Measurements from ENCODE around the gene ASB17. TPM values are rescaled to one million over a fixed set of nuclear protein-coding genes. Genes with fewer than 3 reads are reported as not detected.

Gene ASB17
- total RNA-seq = not detected

- Histone ChIP-seq H3K27ac (no peak within 1 kb of the TSS), H3K4me3 (no peak within 1 kb of the TSS), H3K9me3 (no peaks in the 10 kb centered on the region), H3K36me3 (no peaks in the 10 kb centered on the region), H3K4me1 (no peaks in the 10 kb centered on the region), H3K27me3 (no peaks in the 10 kb centered on the region)
- WGBS, 2 donors = 66 to 76% methylated on average over 1 of the region's 1 CpG
- no peak for DNase-seq
- intact Hi-C loops (cut with DNase I) = no loop called here
- no peak for TF ChIP-seq POLR2A (IDR thresholded peaks at IDR 0.05)
- TF ChIP-seq, protein P1, sequence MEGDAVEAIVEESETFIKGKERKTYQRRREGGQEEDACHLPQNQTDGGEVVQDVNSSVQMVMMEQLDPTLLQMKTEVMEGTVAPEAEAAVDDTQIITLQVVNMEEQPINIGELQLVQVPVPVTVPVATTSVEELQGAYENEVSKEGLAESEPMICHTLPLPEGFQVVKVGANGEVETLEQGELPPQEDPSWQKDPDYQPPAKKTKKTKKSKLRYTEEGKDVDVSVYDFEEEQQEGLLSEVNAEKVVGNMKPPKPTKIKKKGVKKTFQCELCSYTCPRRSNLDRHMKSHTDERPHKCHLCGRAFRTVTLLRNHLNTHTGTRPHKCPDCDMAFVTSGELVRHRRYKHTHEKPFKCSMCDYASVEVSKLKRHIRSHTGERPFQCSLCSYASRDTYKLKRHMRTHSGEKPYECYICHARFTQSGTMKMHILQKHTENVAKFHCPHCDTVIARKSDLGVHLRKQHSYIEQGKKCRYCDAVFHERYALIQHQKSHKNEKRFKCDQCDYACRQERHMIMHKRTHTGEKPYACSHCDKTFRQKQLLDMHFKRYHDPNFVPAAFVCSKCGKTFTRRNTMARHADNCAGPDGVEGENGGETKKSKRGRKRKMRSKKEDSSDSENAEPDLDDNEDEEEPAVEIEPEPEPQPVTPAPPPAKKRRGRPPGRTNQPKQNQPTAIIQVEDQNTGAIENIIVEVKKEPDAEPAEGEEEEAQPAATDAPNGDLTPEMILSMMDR (IDR thresholded peaks at IDR 0.05) = no peak
Measured at GRCh38 chr1:75932304-75932703, at the start of gene ASB17. TSS of gene ASB17 (minus strand) at chr1:75932404. CDS start at chr1:75932291, 113 bp downstream.

GRCh38 chr1:75980972-75981897, 49.0 kb upstream of the ASB17 start:
- intact Hi-C loops (cut with DNase I) = no loop called here
- no peak overlapping the region for H3K4me3 ChIP-seq
- DNase-seq = no peak
- H3K36me3 ChIP-seq = no peaks in the 10 kb centered on the region
- WGBS, 2 donors = 57 to 62% methylated on average over 6 of the region's 6 CpGs
- no peaks in the 10 kb centered on the region for H3K4me1 ChIP-seq
- TF ChIP-seq, protein P1 (IDR thresholded peaks at IDR 0.05) = no peak
- no peak for TF ChIP-seq POLR2A (IDR thresholded peaks at IDR 0.05)
- no peaks in the 10 kb centered on the region for H3K27me3 ChIP-seq
- no peaks in the 10 kb centered on the region for H3K9me3 ChIP-seq
- no peak overlapping the region for H3K27ac ChIP-seq

DNA sequence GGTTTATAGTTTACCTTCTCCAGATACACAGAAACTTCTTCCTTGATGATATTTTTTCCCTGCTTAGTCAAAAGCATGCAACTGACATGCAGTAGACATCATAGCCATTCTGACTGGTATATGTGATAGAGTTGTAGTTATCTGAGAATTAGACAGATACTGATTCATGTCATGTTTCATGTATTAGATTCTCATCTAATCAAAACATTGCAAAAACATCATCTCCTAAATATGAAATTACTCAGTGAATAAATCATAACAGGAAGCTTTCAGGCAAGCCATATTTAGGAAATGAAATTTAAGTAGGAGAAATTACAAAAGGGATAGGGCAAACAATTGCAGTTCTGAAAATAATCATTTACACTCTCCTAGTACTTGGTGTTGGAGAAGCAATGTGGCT, 38.4 kb upstream of the ASB17 start:
- TF ChIP-seq, protein P1 (IDR thresholded peaks at IDR 0.05) = no peak
- TF ChIP-seq POLR2A (IDR thresholded peaks at IDR 0.05) = no peak
- no peak overlapping the region for H3K4me3 ChIP-seq
- H3K27ac ChIP-seq = no peak overlapping the region
- DNase-seq = no peak
- H3K36me3 ChIP-seq = no peaks in the 10 kb centered on the region
- H3K9me3 ChIP-seq = no peaks in the 10 kb centered on the region
- intact Hi-C loops (cut with DNase I) = no loop called here
- H3K4me1 ChIP-seq = no peaks in the 10 kb centered on the region
- H3K27me3 ChIP-seq = no peaks in the 10 kb centered on the region

- no peaks in the 10 kb centered on the region for H3K9me3 ChIP-seq
- TF ChIP-seq, protein P1 (IDR thresholded peaks at IDR 0.05) = no peak
- no peak for TF ChIP-seq POLR2A (IDR thresholded peaks at IDR 0.05)
- no peak for DNase-seq
- H3K4me3 ChIP-seq = no peak overlapping the region
- H3K27ac ChIP-seq = no peak overlapping the region
- no peaks in the 10 kb centered on the region for H3K36me3 ChIP-seq
- WGBS, 2 donors = 50 to 51% methylated on average over 3 of the region's 3 CpGs
- intact Hi-C loops (cut with DNase I) = no loop called here
- H3K27me3 ChIP-seq = no peaks in the 10 kb centered on the region
- no peaks in the 10 kb centered on the region for H3K4me1 ChIP-seq
Measured at GRCh38 chr1:75969550-75969949, 37.3 kb upstream of the ASB17 start.

- H3K4me3 ChIP-seq = no peak overlapping the region
- DNase-seq = no peak
- H3K36me3 ChIP-seq = no peaks in the 10 kb centered on the region
- H3K27ac ChIP-seq = no peak overlapping the region
- no peaks in the 10 kb centered on the region for H3K4me1 ChIP-seq
- intact Hi-C loops (cut with DNase I) = no loop called here
- no peaks in the 10 kb centered on the region for H3K27me3 ChIP-seq
- H3K9me3 ChIP-seq = no peaks in the 10 kb centered on the region
- no peak for TF ChIP-seq POLR2A (IDR thresholded peaks at IDR 0.05)
- TF ChIP-seq, protein P1 (IDR thresholded peaks at IDR 0.05) = no peak
- WGBS, 2 donors = 22 to 50% methylated on average over 1 of the region's 1 CpG
Measured at GRCh38 chr1:75967719-75968118, 35.5 kb upstream of the ASB17 start.
